ENCODE measurements around the gene FTSJ3.

The FTSJ3 gene

GRCh38 chr17:63819585-63820537 lies 7.6 kb downstream of the FTSJ3 start:
- H3K27ac ChIP-seq (ENCODE audit: extremely low read depth, low read depth, low read length): no peak overlapping the region
- H3K4me1 ChIP-seq (ENCODE audit: control insufficient read depth, insufficient read depth, low read length): no peaks in the 10 kb centered on the region
- no peak overlapping the region for H3K4me3 ChIP-seq (ENCODE audit: low read depth, low read length)
- no peaks in the 10 kb centered on the region for H3K9me3 ChIP-seq (ENCODE audit: control insufficient read depth, insufficient read depth, low read depth, low read length)
- no peak for TF ChIP-seq EGR2 (tag by site-specific recombination; IDR thresholded peaks at IDR 0.05; ENCODE audit: low read depth)
- no peak for TF ChIP-seq SALL2 (tag by site-specific recombination; IDR thresholded peaks at IDR 0.05; ENCODE audit: borderline replicate concordance)
- TF ChIP-seq ZNF677 (tag by site-specific recombination; IDR thresholded peaks at IDR 0.05): no peak
- TF ChIP-seq BCL11A (tag by site-specific recombination; IDR thresholded peaks at IDR 0.05; ENCODE audit: low read depth): no peak
- no peak for TF ChIP-seq ZBTB7A (tag by site-specific recombination; IDR thresholded peaks at IDR 0.05; ENCODE audit: low read depth)
- no peak for TF ChIP-seq ZNF214 (tag by site-specific recombination; IDR thresholded peaks at IDR 0.05; ENCODE audit: borderline replicate concordance)
- TF ChIP-seq ZNF37A (tag by site-specific recombination; IDR thresholded peaks at IDR 0.05): no peak
- TF ChIP-seq SETDB1 (IDR thresholded peaks at IDR 0.05; ENCODE audit: insufficient read length, low read length): no peak
- TF ChIP-seq SP2 (tag by site-specific recombination; IDR thresholded peaks at IDR 0.05): no peak
- TF ChIP-seq ZNF23 (tag by site-specific recombination; IDR thresholded peaks at IDR 0.05; ENCODE audit: borderline replicate concordance): no peak
- TF ChIP-seq RBAK (tag by site-specific recombination; IDR thresholded peaks at IDR 0.05): no peak
- no peak for TF ChIP-seq ZNF112 (tag by site-specific recombination; IDR thresholded peaks at IDR 0.05)
- no peak for TF ChIP-seq ZBTB10 (tag by site-specific recombination; IDR thresholded peaks at IDR 0.05)
- TF ChIP-seq MEIS1 (CRISPR knock-in tag; IDR thresholded peaks at IDR 0.05; ENCODE audit: borderline replicate concordance): no peak
- TF ChIP-seq PRDM6 (tag by site-specific recombination; IDR thresholded peaks at IDR 0.05): no peak
- TF ChIP-seq ZNF629 (tag by site-specific recombination; IDR thresholded peaks at IDR 0.05): no peak
- TF ChIP-seq ZNF391 (tag by site-specific recombination; IDR thresholded peaks at IDR 0.05; ENCODE audit: borderline replicate concordance, low read depth): no peak
- ChIA-PET CTCF (interaction anchor here (1.1 to 3.4 kb wide), 2 partner anchors 15 to 18 kb away, joined by 4 to 17 read pairs; no protein-coding TSS in a partner anchor), POLR2A (interaction anchor here (1.0 to 2.0 kb wide), 3 partner anchors 10 to 46 kb away, joined by 3 to 5 read pairs (median 4); partner anchors contain the start of gene CCDC47)
- peaks cover 84 to 100% of the 10 kb centered on the region in 2 experiments for H3K36me3 ChIP-seq (ENCODE audit: control insufficient read depth in 2 of 2, insufficient read depth in 1 of 2, low read length in 2 of 2)

- Histone ChIP-seq H3K27ac (ENCODE audit: extremely low read depth, low read depth, low read length) (peak overlapping the region; percentile 17; the same call in 1 of the 2 replicates), H3K4me3 (ENCODE audit: low read depth, low read length) (no peak overlapping the region), H3K4me1 (ENCODE audit: control insufficient read depth, insufficient read depth, low read length) (no peaks in the 10 kb centered on the region), H3K36me3 (ENCODE audit: control insufficient read depth in 2 of 2, insufficient read depth in 1 of 2, low read length in 2 of 2) (peaks cover 91 to 100% of the 10 kb centered on the region in 2 experiments), H3K9me3 (ENCODE audit: control insufficient read depth, insufficient read depth, low read depth, low read length) (no peaks in the 10 kb centered on the region)
- POLR2A ChIA-PET: interaction anchor here (1.5 to 2.0 kb wide), 3 partner anchors 8 to 46 kb away, joined by 4 to 9 read pairs (median 5); partner anchors contain the start of genes CCDC47 and PSMC5
- CTCF ChIA-PET: interaction anchor here (1.0 to 3.4 kb wide), 4 partner anchors 10 to 22 kb away, joined by 3 to 17 read pairs (median 5); no protein-coding TSS in a partner anchor
- TF ChIP-seq ZNF747 (tag by site-specific recombination; IDR thresholded peaks at IDR 0.05): no peak
- TF ChIP-seq ZNF121 (tag by site-specific recombination; IDR thresholded peaks at IDR 0.05): no peak
- TF ChIP-seq KLF8 (tag by site-specific recombination; IDR thresholded peaks at IDR 0.05): no peak
- TF ChIP-seq ZNF768 (tag by site-specific recombination; IDR thresholded peaks at IDR 0.05): no peak
- no peak for TF ChIP-seq ELK4 (IDR thresholded peaks at IDR 0.05; ENCODE audit: borderline replicate concordance, low read depth, low read length)
- TF ChIP-seq ZNF350 (tag by site-specific recombination; IDR thresholded peaks at IDR 0.05): no peak
- TF ChIP-seq ZNF19 (tag by site-specific recombination; IDR thresholded peaks at IDR 0.05; ENCODE audit: low read depth): no peak
- no peak for TF ChIP-seq ZXDB (tag by site-specific recombination; IDR thresholded peaks at IDR 0.05)
- TF ChIP-seq BCL11A (tag by site-specific recombination; IDR thresholded peaks at IDR 0.05; ENCODE audit: low read depth): no peak
- no peak for TF ChIP-seq HOXC10 (CRISPR knock-in tag; IDR thresholded peaks at IDR 0.05)
- TF ChIP-seq ZNF843 (tag by site-specific recombination; IDR thresholded peaks at IDR 0.05): no peak
- no peak for TF ChIP-seq ZNF521 (tag by site-specific recombination; IDR thresholded peaks at IDR 0.05)
- no peak for TF ChIP-seq ZNF48 (tag by site-specific recombination; IDR thresholded peaks at IDR 0.05)
- no peak for TF ChIP-seq ZNF175 (tag by site-specific recombination; IDR thresholded peaks at IDR 0.05)
These were observed 8.3 kb downstream of the FTSJ3 start for GRCh38 chr17:63819131-63819530.

All from HEK293 (cell line).